GM21825 (cell line): ENCODE measurements around the gene MYH9.
A peak's percentile ranks its signal among the peaks of the same experiment; 100 is the strongest.
"Not testable (repeated sequence)": the region's sequence is repeated elsewhere in the genome, so short reads cannot be mapped to it uniquely, and the experiment has no call there.

Experiments used
- ATAC-seq: cut with Tn5 transposase; IDR thresholded peaks from one replicate; pipeline ENCODE4 v1.9.1; 2021; ENCODE audit warnings: mild to moderate bottlenecking, moderate library complexity; ENCODE audit not compliant: unreplicated experiment

Gene MYH9

GRCh38 chr22:36415415-36416168 is 27.8 kb upstream of the MYH9 start:
- no peak for ATAC-seq

GRCh38 chr22:36413022-36413775 is 25.4 kb upstream of the MYH9 start:
- no peak for ATAC-seq

- ATAC-seq: no peak
Observed at GRCh38 chr22:36411589-36412258, 24.0 kb upstream of the MYH9 start.

- peak; percentile 73 for ATAC-seq
Observed at GRCh38 chr22:36409911-36410756, 22.4 kb upstream of the MYH9 start.

GRCh38 chr22:36409554-36409910 is 21.8 kb upstream of the MYH9 start:
- not testable (repeated sequence) for ATAC-seq

- no peak for ATAC-seq
Observed at GRCh38 chr22:36409056-36409455, 21.3 kb upstream of the MYH9 start.

- no peak for ATAC-seq
Observed at GRCh38 chr22:36406721-36407120, 19.0 kb upstream of the MYH9 start.

- ATAC-seq: no peak
Observed at GRCh38 chr22:36405671-36406538, 18.1 kb upstream of the MYH9 start.

GRCh38 chr22:36405221-36405661 is 17.5 kb upstream of the MYH9 start:
- ATAC-seq: no peak

- no peak for ATAC-seq
Observed at GRCh38 chr22:36404446-36404845, 16.7 kb upstream of the MYH9 start.

- ATAC-seq: no peak
Observed at GRCh38 chr22:36399472-36399778, 11.7 kb upstream of the MYH9 start.

GRCh38 chr22:36398601-36399471 is 11.1 kb upstream of the MYH9 start:
- ATAC-seq: no peak

GRCh38 chr22:36397131-36398093 is 9.6 kb upstream of the MYH9 start:
- no peak for ATAC-seq

- no peak for ATAC-seq
Observed at GRCh38 chr22:36395915-36396314, 8.1 kb upstream of the MYH9 start.

GRCh38 chr22:36395055-36395849 is 7.5 kb upstream of the MYH9 start:
- ATAC-seq: no peak

GRCh38 chr22:36391638-36392037 is 3.9 kb upstream of the MYH9 start:
- no peak for ATAC-seq

GRCh38 chr22:36389122-36389521 is 1.4 kb upstream of the MYH9 start:
- not testable (repeated sequence) for ATAC-seq

- no peak for ATAC-seq
Observed at GRCh38 chr22:36387709-36387958, 133 bp downstream of the MYH9 start.
